DND-41 (cell line): ENCODE data around the gene CEP68.

Experiments used
- ATAC-seq: fragments of 200-7000 bp; cut with Tn5 transposase; 3 replicates; pipeline ENCODE4 v1.9.1; 2021; ENCODE audit warnings: low read depth; ENCODE audit not compliant: insufficient read depth
- DNase-seq: peaks from one replicate; pipeline ENCODE4 v3.0.0-alpha.2; 2020
- H2AFZ ChIP-seq: 2 replicates; pipeline ENCODE4 v1.6.0; 2012; ENCODE audit warnings: low read depth, low read length
- H3K27ac ChIP-seq: 2 replicates; pipeline ENCODE4 v1.5.1; 2012; ENCODE audit warnings: low read length, inconsistent platforms
- H3K27me3 ChIP-seq: fragments of 200-600 bp; sonication (generic); 2 replicates; pipeline ENCODE4 v1.6.0; 2012; ENCODE audit warnings: low read length, mild to moderate bottlenecking, inconsistent platforms; ENCODE audit not compliant: insufficient read depth, poor library complexity
- H3K36me3 ChIP-seq: 2 replicates; pipeline ENCODE4 v1.5.1; 2012; ENCODE audit warnings: low read length, inconsistent platforms; ENCODE audit not compliant: insufficient read depth
- H3K4me1 ChIP-seq: 2 replicates; pipeline ENCODE4 v1.5.1; 2012; ENCODE audit warnings: mild to moderate bottlenecking, low read length; ENCODE audit not compliant: insufficient read depth
- H3K4me2 ChIP-seq: 2 replicates; pipeline ENCODE4 v1.6.0; 2012; ENCODE audit warnings: mild to moderate bottlenecking, moderate library complexity, low read length, inconsistent platforms; ENCODE audit not compliant: insufficient read depth
- H3K4me3 ChIP-seq, 2 experiments: fragments of 200-600 bp in 1 of 2; shearing (Covaris generic) in 1 of 2; 2 replicates each; pipeline ENCODE4 v1.5.1; 2012 to 2016; ENCODE audit warnings: inconsistent platforms in 2 of 2, low read length in 2 of 2, mild to moderate bottlenecking in 2 of 2, low read depth in 1 of 2, moderate library complexity in 1 of 2
- H3K79me2 ChIP-seq: 2 replicates; pipeline ENCODE4 v1.6.0; 2012; ENCODE audit warnings: low read length, inconsistent platforms; ENCODE audit not compliant: insufficient read depth
- H3K9ac ChIP-seq: 2 replicates; pipeline ENCODE4 v1.6.0; 2012; ENCODE audit warnings: low read depth, mild to moderate bottlenecking, inconsistent platforms, low read length, moderate library complexity
- H3K9me3 ChIP-seq: 2 replicates; pipeline ENCODE4 v1.5.1; 2012; ENCODE audit warnings: low read length, moderate library complexity, mild to moderate bottlenecking, inconsistent platforms; ENCODE audit not compliant: insufficient read depth, severe bottlenecking
- H4K20me1 ChIP-seq: 2 replicates; pipeline ENCODE4 v1.6.0; 2012; ENCODE audit warnings: low read length; ENCODE audit not compliant: insufficient read depth
- CTCF ChIP-seq: IDR thresholded peaks from 2 replicates; pipeline ENCODE4 v1.5.1; 2012; ENCODE audit warnings: borderline replicate concordance, low read length, moderate library complexity, mild to moderate bottlenecking; ENCODE audit not compliant: poor library complexity, severe bottlenecking; ENCODE audit errors: extremely low read depth
- EZH2 ChIP-seq: IDR thresholded peaks from 3 replicates; pipeline ENCODE4 v1.6.1; 2012; ENCODE audit warnings: borderline replicate concordance, low read depth, mild to moderate bottlenecking, moderate library complexity, low read length, inconsistent platforms; ENCODE audit not compliant: severe bottlenecking

Gene CEP68

GRCh38 chr2:65070172-65070830 is 14.1 kb downstream of the CEP68 start:
- H3K4me2 ChIP-seq = no peak overlapping the region
- H3K4me1 ChIP-seq = no peaks in the 10 kb centered on the region
- peaks cover 26% of the 10 kb centered on the region for H4K20me1 ChIP-seq
- no peak for ATAC-seq
- DNase-seq = no peak
- no peak overlapping the region for H3K27ac ChIP-seq
- peaks cover 54% of the 10 kb centered on the region for H3K36me3 ChIP-seq
- no peaks in the 10 kb centered on the region for H3K27me3 ChIP-seq
- H3K9me3 ChIP-seq = no peaks in the 10 kb centered on the region
- H3K79me2 ChIP-seq = peaks cover 16% of the 10 kb centered on the region
- H3K4me3 ChIP-seq = no peak overlapping the region
- H2AFZ ChIP-seq = no peak overlapping the region
- TF ChIP-seq CTCF = no peak
- TF ChIP-seq EZH2 = no peak
- H3K9ac ChIP-seq = no peak overlapping the region

- Histone ChIP-seq H3K27me3 (no peaks in the 10 kb centered on the region), H3K36me3 (peaks cover 60% of the 10 kb centered on the region), H3K27ac (no peak overlapping the region), H3K79me2 (peaks cover 10% of the 10 kb centered on the region), H3K4me3 (no peak overlapping the region), H3K9me3 (no peaks in the 10 kb centered on the region), H4K20me1 (peaks cover 28% of the 10 kb centered on the region), H3K4me2 (no peak overlapping the region), H3K9ac (no peak overlapping the region), H3K4me1 (no peaks in the 10 kb centered on the region), H2AFZ (no peak overlapping the region)
- no peak for ATAC-seq
- TF ChIP-seq CTCF (no peak), EZH2 (no peak)
- DNase-seq = no peak
These were observed 14.6 kb downstream of the CEP68 start for GRCh38 chr2:65070856-65071255.

- H3K4me1 ChIP-seq = no peaks in the 10 kb centered on the region
- no peak overlapping the region for H3K4me2 ChIP-seq
- no peaks in the 10 kb centered on the region for H3K9me3 ChIP-seq
- no peak for DNase-seq
- H3K9ac ChIP-seq = no peak overlapping the region
- H2AFZ ChIP-seq = no peak overlapping the region
- no peak for TF ChIP-seq EZH2
- peak; percentile 36 for TF ChIP-seq CTCF
- H3K4me3 ChIP-seq = no peak overlapping the region
- no peak; the same call in 2 of the 3 replicates for ATAC-seq
- no peak overlapping the region for H3K27ac ChIP-seq
- H3K79me2 ChIP-seq = peaks cover 8% of the 10 kb centered on the region
- peaks cover 68% of the 10 kb centered on the region for H3K36me3 ChIP-seq
- no peaks in the 10 kb centered on the region for H3K27me3 ChIP-seq
- H4K20me1 ChIP-seq = peaks cover 32% of the 10 kb centered on the region
These were observed 15.4 kb downstream of the CEP68 start for GRCh38 chr2:65071499-65072180.
